Measurements from ENCODE around the gene SLC9A1. TPM values are rescaled to one million over a fixed set of nuclear protein-coding genes. Genes with fewer than 3 reads are reported as not detected.
A peak's percentile ranks its signal among the peaks of the same experiment; 100 is the strongest.

Gene SLC9A1
- total and polyA plus RNA-seq, 12 donors: 9.4 to 34.4 (median 20.7) TPM

GRCh38 chr1:27102134-27102706 is 52.7 kb downstream of the SLC9A1 start:
- DNase-seq (no peak), ATAC-seq (no peak)
- no peak overlapping the region for H3K4me3 ChIP-seq
- H3K9me3 ChIP-seq: no peaks in the 10 kb centered on the region
- peaks cover 14 to 43% (median 33%) of the 10 kb centered on the region in 9 donors for H3K4me1 ChIP-seq
- TF ChIP-seq CTCF (IDR thresholded peaks at IDR 0.05): no peak
- WGBS, 2 donors: 79 to 82% methylated on average over 17 of the region's 17 CpGs
- intact Hi-C loops (cut with DNase I): loop anchor here (1.0 to 10.0 kb wide), 9 partner anchors 55 to 293 kb away; partner anchors contain the start of genes GPR3 (in 2 of the 10), SLC9A1 (in 2 of the 10) and CD164L2 (in 1 of the 10)
- peaks cover 0 to 63% (median 10%) of the 10 kb centered on the region in 9 donors for H3K36me3 ChIP-seq
- H3K27ac ChIP-seq: no peak overlapping the region
- H3K27me3 ChIP-seq: no peaks in the 10 kb centered on the region

- DNase-seq: no peak
- WGBS, 2 donors: 91 to 92% methylated on average over 15 of the region's 15 CpGs
- H3K36me3 ChIP-seq: peaks cover 0 to 63% (median 10%) of the 10 kb centered on the region in 9 donors
- intact Hi-C loops (cut with DNase I): loop anchor here (1.0 to 10.0 kb wide), 9 partner anchors 56 to 293 kb away; partner anchors contain the start of genes GPR3 (in 2 of the 10), SLC9A1 (in 2 of the 10) and CD164L2 (in 1 of the 10)
- peaks cover 14 to 44% (median 35%) of the 10 kb centered on the region in 9 donors for H3K4me1 ChIP-seq
- H3K27ac ChIP-seq: peak overlapping the region in 1 of 10 donors; percentile 90
- no peak for ATAC-seq
- no peaks in the 10 kb centered on the region for H3K27me3 ChIP-seq
- H3K4me3 ChIP-seq: no peak overlapping the region
- no peaks in the 10 kb centered on the region for H3K9me3 ChIP-seq
- TF ChIP-seq CTCF (IDR thresholded peaks at IDR 0.05): no peak
Measured at GRCh38 chr1:27101696-27102095, 53.2 kb downstream of the SLC9A1 start.

- Histone ChIP-seq H3K4me1 (peaks cover 14 to 42% (median 35%) of the 10 kb centered on the region in 9 donors), H3K4me3 (no peak overlapping the region), H3K9me3 (no peaks in the 10 kb centered on the region), H3K27ac (peak overlapping the region in 9 of 10 donors; percentile 71 to 91 (median 87)), H3K36me3 (peaks cover 0 to 57% (median 9%) of the 10 kb centered on the region in 9 donors), H3K27me3 (no peaks in the 10 kb centered on the region)
- intact Hi-C loops (cut with DNase I): loop anchor here in 6 of 10 donors (5.0 to 10.0 kb wide), 4 partner anchors 56 to 294 kb away; partner anchors contain the start of genes GPR3 (in 2 of the 6), SLC9A1 (in 2 of the 6) and CD164L2 (in 1 of the 6)
- ATAC-seq (no peak), DNase-seq (no peak)
- no peak for TF ChIP-seq CTCF (IDR thresholded peaks at IDR 0.05)
- WGBS, 2 donors: 97 to 98% methylated on average over 11 of the region's 11 CpGs
Measured at GRCh38 chr1:27101054-27101491, 53.9 kb downstream of the SLC9A1 start.

GRCh38 chr1:27100335-27101053 is 54.4 kb downstream of the SLC9A1 start:
- Histone ChIP-seq H3K4me3 (no peak overlapping the region), H3K27ac (peak overlapping the region; percentile 71 to 91 (median 85)), H3K27me3 (no peaks in the 10 kb centered on the region), H3K36me3 (peaks cover 0 to 51% (median 4%) of the 10 kb centered on the region in 9 donors), H3K9me3 (no peaks in the 10 kb centered on the region), H3K4me1 (peaks cover 14 to 42% (median 35%) of the 10 kb centered on the region in 9 donors)
- no peak for ATAC-seq
- no peak for DNase-seq
- 82 to 88% methylated on average over 33 of the region's 33 CpGs for WGBS, 2 donors
- TF ChIP-seq CTCF (IDR thresholded peaks at IDR 0.05): no peak
- intact Hi-C loops (cut with DNase I): loop anchor here in 6 of 10 donors (5.0 to 10.0 kb wide), 4 partner anchors 57 to 294 kb away; partner anchors contain the start of genes GPR3 (in 2 of the 6), SLC9A1 (in 2 of the 6) and CD164L2 (in 1 of the 6)
